Measurements from ENCODE around the gene FCRLB. TPM values are rescaled to one million over a fixed set of nuclear protein-coding genes. Genes with fewer than 3 reads are reported as not detected.

The FCRLB gene
- total RNA-seq, 1 experiment from 2014 or later = 0.41 TPM

- intact Hi-C loops (cut with micrococcal nuclease; ENCODE audit: unreplicated experiment) = loop anchor here (10.0 kb wide), 2 partner anchors 215 to 265 kb away; no protein-coding TSS in a partner anchor
- in situ Hi-C loops (cut with HindIII; ENCODE audit: low pct_unique_long_range_greater_than_20kb, low sequenced_read_pairs) = loop anchor here (25.0 kb wide), 1 partner anchor 212 kb away; the partner anchor contains the start of gene FCGR3A
- ChIA-PET CTCF (interaction anchor here (0.5 to 0.9 kb wide), 2 partner anchors 11 to 23 kb away, joined by 4 to 8 read pairs; no protein-coding TSS in a partner anchor), POLR2A (interaction anchor here (0.6 kb wide), 1 partner anchor 217 kb away, joined by 4 read pairs; no protein-coding TSS in a partner anchor)
- H3K4me1 ChIP-seq (ENCODE audit: control insufficient read depth, insufficient read depth, low read length) = peaks cover 8% of the 10 kb centered on the region
- ATAC-seq (peak; percentile 98), DNase-seq (ENCODE audit: low read depth, low spot score) (no peak)
- H3K9me3 ChIP-seq (ENCODE audit: control insufficient read depth, insufficient read depth, low read depth, low read length) = no peaks in the 10 kb centered on the region
- H3K36me3 ChIP-seq (ENCODE audit: control insufficient read depth, insufficient read depth, low read length) = peaks cover 20% of the 10 kb centered on the region; the same call in 1 of the 2 replicates
- TF ChIP-seq SIN3A (IDR thresholded peaks at IDR 0.05; ENCODE audit: borderline replicate concordance, insufficient read depth, low read depth, low read length) (peak; percentile 30; the same call in 1 of the 2 replicates), POLR2AphosphoS5 (IDR thresholded peaks at IDR 0.05; ENCODE audit: low read depth, low read length) (peak; percentile 86), REST (IDR thresholded peaks at IDR 0.05; ENCODE audit: insufficient read depth in 1 of 2, low read depth in 2 of 2, low read length in 1 of 2) (no peak), TCF7L2 (IDR thresholded peaks at IDR 0.05; ENCODE audit: low read depth, low read length) (peak; percentile 51), CTCF (IDR thresholded peaks at IDR 0.05) (peak; percentile 54)
- H3K27ac ChIP-seq (ENCODE audit: low read length) = peak within 1 kb of the TSS; percentile 86
- H3K27me3 ChIP-seq (ENCODE audit: control insufficient read depth, insufficient read depth, low read length) = no peaks in the 10 kb centered on the region
- peak within 1 kb of the TSS; percentile 74 to 90 for H3K4me3 ChIP-seq (ENCODE audit: low read depth in 2 of 2, low read length in 2 of 2)
- BruUV-seq (replicated peaks) = no TSS peak
Observed at GRCh38 chr1:161749509-161750407, 28.4 kb downstream of the FCRLB start, which contains the start of gene DUSP12. Gene DUSP12 (plus strand): TSS chr1:161749786. CDS start chr1:161749802, 16 bp downstream.

GRCh38 chr1:161763522-161764098 is 42.3 kb downstream of the FCRLB start:
- no peaks in the 10 kb centered on the region for H3K27me3 ChIP-seq (ENCODE audit: control insufficient read depth, insufficient read depth, low read length)
- H3K27ac ChIP-seq (ENCODE audit: low read length) = peak overlapping the region; percentile 14; the same call in 1 of the 2 replicates
- DNase-seq (ENCODE audit: low read depth, low spot score) = peak; percentile 42
- H3K36me3 ChIP-seq (ENCODE audit: control insufficient read depth, insufficient read depth, low read length) = peaks cover 7% of the 10 kb centered on the region; the same call in 1 of the 2 replicates
- TF ChIP-seq TCF7L2 (IDR thresholded peaks at IDR 0.05; ENCODE audit: low read depth, low read length) = no peak
- TF ChIP-seq CTCF (IDR thresholded peaks at IDR 0.05) = peak; percentile 82
- BruUV-seq (replicated peaks) = no TSS peak
- peak overlapping the region; percentile 29 to 42 for H3K4me3 ChIP-seq (ENCODE audit: low read depth in 2 of 2, low read length in 2 of 2)
- intact Hi-C loops (cut with micrococcal nuclease; ENCODE audit: unreplicated experiment) = loop anchor here (2.0 to 10.0 kb wide), 2 partner anchors 273 to 631 kb away; no protein-coding TSS in a partner anchor
- H3K9me3 ChIP-seq (ENCODE audit: control insufficient read depth, insufficient read depth, low read depth, low read length) = no peaks in the 10 kb centered on the region
- ChIA-PET POLR2A (no interaction called here), CTCF (interaction anchor here (1.6 kb wide), 1 partner anchor 274 kb away, joined by 7 read pairs; no protein-coding TSS in a partner anchor)
- ATAC-seq = peak; percentile 53; the same call in 1 of the 2 replicates
- peaks cover 6% of the 10 kb centered on the region; the same call in 1 of the 2 replicates for H3K4me1 ChIP-seq (ENCODE audit: control insufficient read depth, insufficient read depth, low read length)
- in situ Hi-C loops (cut with HindIII; ENCODE audit: low pct_unique_long_range_greater_than_20kb, low sequenced_read_pairs) = no loop called here

Measured in Panc1 (cell line).